H1 (cell line): ENCODE measurements around the gene TBC1D22A. TPM values are rescaled to one million over a fixed set of nuclear protein-coding genes. Genes with fewer than 3 reads are reported as not detected.

Source experiments
- CTCF ChIA-PET: fragments of 300-600 bp; sonication (Branson Sonifier 250); formaldehyde crosslinking; loops from one replicate; lab custom pipeline; 2021; ENCODE audit not compliant: partially characterized antibody; lab: Charles Lee
- POLR2A ChIA-PET: fragments of 300-600 bp; sonication (Branson Sonifier 250); formaldehyde crosslinking; loops from one replicate; lab custom pipeline; 2021; ENCODE audit warnings: inconsistent platforms; ENCODE audit not compliant: partially characterized antibody; lab: Charles Lee
- DNase-seq, 2 experiments: peaks; one replicate each; pipeline versions ENCODE4 v3.0.0 to v3.0.0-alpha.2; 2010 to 2022; ENCODE audit warnings: low spot score in 2 of 2, low read depth in 1 of 2, mixed read lengths in 1 of 2
- FAIRE-seq: peaks from 2 replicates; lab custom pipeline; 2011; peaks lifted over from hg19 to GRCh38; lab: Jason Lieb, UNC
- H2AFZ ChIP-seq: 2 replicates; pipeline ENCODE4 v1.8.1; 2012; ENCODE audit warnings: low read length, inconsistent platforms
- H2AK5ac ChIP-seq: 2 replicates; pipeline ENCODE4 v1.6.1; 2013; ENCODE audit warnings: low read depth, low read length
- H2BK120ac ChIP-seq: replicated peaks from 2 replicates; pipeline ENCODE3; 2013; ENCODE audit warnings: low read depth, low read length, inconsistent platforms
- H2BK12ac ChIP-seq: 2 replicates; pipeline ENCODE4 v1.6.1; 2013; ENCODE audit warnings: low read depth, low read length
- H2BK15ac ChIP-seq: 2 replicates; pipeline ENCODE4 v1.6.1; 2013; ENCODE audit warnings: low read length
- H2BK20ac ChIP-seq: 2 replicates; pipeline ENCODE4 v1.6.1; 2013; ENCODE audit warnings: low read length
- H2BK5ac ChIP-seq: 2 replicates; pipeline ENCODE4 v1.6.1; 2013; ENCODE audit warnings: low read depth, low read length
- H3K14ac ChIP-seq: 2 replicates; pipeline ENCODE4 v1.6.1; 2013; ENCODE audit warnings: inconsistent platforms; ENCODE audit not compliant: insufficient read length
- H3K18ac ChIP-seq: 2 replicates; pipeline ENCODE4 v1.6.1; 2013; ENCODE audit warnings: low read length; ENCODE audit errors: extremely low read depth
- H3K23ac ChIP-seq: 2 replicates; pipeline ENCODE4 v1.6.1; 2013; ENCODE audit warnings: inconsistent platforms; ENCODE audit not compliant: insufficient read length
- H3K23me2 ChIP-seq: 2 replicates; pipeline ENCODE4 v1.6.1; 2013; ENCODE audit warnings: low read depth, low read length
- H3K27ac ChIP-seq: 2 replicates; pipeline ENCODE4 v1.6.1; 2011; ENCODE audit warnings: low read depth, low read length, inconsistent platforms
- H3K27me3 ChIP-seq, 4 experiments: replicated peaks in 1 of 4; 1 replicate in 1 of 4; 2 replicates in 3 of 4; pipeline versions ENCODE4 v1.6.1 to v1.8.1; 2011 to 2013; ENCODE audit warnings: low read length in 3 of 4, mild to moderate bottlenecking in 3 of 4, inconsistent platforms in 2 of 4, mixed read lengths in 2 of 4, moderate library complexity in 1 of 4; ENCODE audit not compliant: control insufficient read depth in 3 of 4, insufficient read depth in 3 of 4; ENCODE audit errors: extremely low read depth in 1 of 4
- H3K36me3 ChIP-seq, 4 experiments: 2 replicates each; pipeline versions ENCODE4 v1.6.1 to v1.8.1; 2011 to 2013; ENCODE audit warnings: mild to moderate bottlenecking in 4 of 4, low read length in 3 of 4, moderate library complexity in 2 of 4, control low read depth in 1 of 4, inconsistent platforms in 1 of 4; ENCODE audit not compliant: insufficient read depth in 4 of 4, control insufficient read depth in 2 of 4
- H3K4ac ChIP-seq: replicated peaks from 2 replicates; pipeline ENCODE3; 2013; ENCODE audit warnings: low read length, low read depth, mixed read lengths, inconsistent platforms; ENCODE audit not compliant: insufficient read length
- H3K4me1 ChIP-seq, 4 experiments: replicated peaks in 1 of 4; 1 replicate in 1 of 4; 2 replicates in 3 of 4; pipeline versions ENCODE4 v1.6.1 to v1.8.1; 2011 to 2013; ENCODE audit warnings: low read length in 3 of 4, inconsistent platforms in 2 of 4, mixed read lengths in 1 of 4; ENCODE audit not compliant: insufficient read depth in 4 of 4, control insufficient read depth in 3 of 4
- H3K4me2 ChIP-seq, 2 experiments: 2 replicates each; pipeline versions ENCODE4 v1.6.1 to v1.8.1; 2011 to 2013; ENCODE audit warnings: low read depth in 2 of 2, low read length in 2 of 2, control low read depth in 1 of 2, inconsistent platforms in 1 of 2, mild to moderate bottlenecking in 1 of 2; ENCODE audit not compliant: insufficient read depth in 1 of 2
- H3K4me3 ChIP-seq, 4 experiments: fragments of 200-600, 300-600 bp in 1 of 4; sonication (generic), shearing (Covaris generic), sonication (Bioruptor Twin) in 1 of 4; 2 replicates each; pipeline versions ENCODE4 v1.5.1 to v1.8.1; 2011 to 2016; ENCODE audit warnings: low read length in 4 of 4, low read depth in 3 of 4, control low read depth in 2 of 4, inconsistent platforms in 2 of 4, mild to moderate bottlenecking in 2 of 4, mixed read lengths in 1 of 4, moderate library complexity in 1 of 4; ENCODE audit not compliant: insufficient read depth in 2 of 4; ENCODE audit errors: extremely low read depth in 1 of 4
- H3K56ac ChIP-seq: replicated peaks from 2 replicates; pipeline ENCODE3; 2013; ENCODE audit warnings: low read depth, mild to moderate bottlenecking, mixed read lengths, low read length, inconsistent platforms; ENCODE audit not compliant: insufficient read length
- H3K79me1 ChIP-seq: 2 replicates; pipeline ENCODE4 v1.6.1; 2013; ENCODE audit warnings: low read depth, low read length, control low read depth
- H3K79me2 ChIP-seq, 2 experiments: 2 replicates each; pipeline versions ENCODE4 v1.6.1 to v1.8.1; 2012 to 2013; ENCODE audit warnings: low read length in 2 of 2, mild to moderate bottlenecking in 2 of 2, inconsistent platforms in 1 of 2; ENCODE audit not compliant: insufficient read depth in 2 of 2, control insufficient read depth in 1 of 2
- H3K9ac ChIP-seq, 4 experiments: replicated peaks in 1 of 4; 1 replicate in 1 of 4; 2 replicates in 3 of 4; pipeline versions ENCODE4 v1.6.1 to v1.8.1; 2011 to 2013; ENCODE audit warnings: low read depth in 3 of 4, low read length in 3 of 4, control low read depth in 2 of 4, mild to moderate bottlenecking in 2 of 4, moderate library complexity in 2 of 4, inconsistent platforms in 1 of 4; ENCODE audit errors: extremely low read depth in 1 of 4
- H3K9me3 ChIP-seq, 2 experiments: 2 replicates each; pipeline versions ENCODE4 v1.6.1 to v1.8.1; 2012 to 2013; ENCODE audit warnings: mild to moderate bottlenecking in 2 of 2, moderate library complexity in 2 of 2, control low read depth in 1 of 2, inconsistent platforms in 1 of 2, low read depth in 1 of 2, low read length in 1 of 2, mixed read lengths in 1 of 2; ENCODE audit not compliant: insufficient read depth in 2 of 2
- H4K20me1 ChIP-seq, 2 experiments: replicated peaks in 1 of 2; 2 replicates each; pipeline versions ENCODE3 to v1.8.1; 2011 to 2013; ENCODE audit warnings: inconsistent platforms in 2 of 2, low read length in 2 of 2, mild to moderate bottlenecking in 1 of 2; ENCODE audit not compliant: insufficient read depth in 2 of 2, control insufficient read depth in 1 of 2
- H4K5ac ChIP-seq: 2 replicates; pipeline ENCODE4 v1.6.1; 2013; ENCODE audit warnings: low read length, low read depth, mixed read lengths, inconsistent platforms; ENCODE audit not compliant: insufficient read length
- H4K8ac ChIP-seq: 2 replicates; pipeline ENCODE4 v1.8.0; 2013; ENCODE audit warnings: mild to moderate bottlenecking, moderate library complexity, low read length, inconsistent platforms; ENCODE audit not compliant: insufficient read depth; ENCODE audit errors: extremely low read depth
- H4K91ac ChIP-seq: replicated peaks from 2 replicates; pipeline ENCODE3; 2013; ENCODE audit warnings: low read length, mixed read lengths, inconsistent platforms; ENCODE audit not compliant: insufficient read length
- BACH1 ChIP-seq: IDR thresholded peaks from 2 replicates; pipeline ENCODE4 v1.6.1; 2012; ENCODE audit warnings: low read length, improper control_type of control experiment
- CTBP2 ChIP-seq: IDR thresholded peaks from 2 replicates; pipeline ENCODE4 v1.7.0; 2011; ENCODE audit warnings: borderline replicate concordance, mild to moderate bottlenecking, moderate library complexity, mixed read lengths, low read length; ENCODE audit not compliant: insufficient read depth, insufficient read length
- EGR1 ChIP-seq: IDR thresholded peaks from 2 replicates; pipeline ENCODE4 v1.6.1; 2011; ENCODE audit warnings: low read depth, low read length, borderline replicate concordance
- FOSL1 ChIP-seq: IDR thresholded peaks from 2 replicates; pipeline ENCODE4 v1.6.1; 2011; ENCODE audit warnings: mild to moderate bottlenecking, low read depth, low read length, moderate library complexity; ENCODE audit not compliant: insufficient read depth
- HDAC6 ChIP-seq: IDR thresholded peaks from one replicate; pipeline ENCODE4 v1.7.1; 2012; ENCODE audit warnings: low read depth, mild to moderate bottlenecking, inconsistent platforms, low read length, moderate library complexity
- KDM5A ChIP-seq: fragments of 200-600 bp; IDR thresholded peaks from 2 replicates; pipeline ENCODE4 v1.7.1; 2012; ENCODE audit warnings: mild to moderate bottlenecking, low read length, inconsistent platforms, mixed read lengths
- POU5F1 ChIP-seq: IDR thresholded peaks from 2 replicates; pipeline ENCODE4 v1.6.1; 2011; ENCODE audit warnings: low read depth, mild to moderate bottlenecking, low read length, moderate library complexity
- RBBP5 ChIP-seq: IDR thresholded peaks from 2 replicates; pipeline ENCODE4 v1.7.1; 2012; ENCODE audit warnings: low read depth, mild to moderate bottlenecking, inconsistent platforms, low read length, moderate library complexity, borderline replicate concordance
- SP1 ChIP-seq: IDR thresholded peaks from 2 replicates; pipeline ENCODE4 v1.6.1; 2011; ENCODE audit warnings: low read depth, low read length
- SUZ12 ChIP-seq: fragments of 200-600 bp; sonication (generic); IDR thresholded peaks from 2 replicates; pipeline ENCODE4 v1.6.1; 2012; ENCODE audit warnings: mild to moderate bottlenecking, inconsistent platforms, low read length, moderate library complexity, mixed read lengths
- TCF12 ChIP-seq: IDR thresholded peaks from 2 replicates; pipeline ENCODE4 v1.6.1; 2011; ENCODE audit warnings: low read depth, mild to moderate bottlenecking, low read length
- YY1 ChIP-seq: IDR thresholded peaks from 2 replicates; pipeline ENCODE4 v1.6.1; 2011; ENCODE audit warnings: low read depth, mild to moderate bottlenecking, low read length
- ZNF274 ChIP-seq: IDR thresholded peaks from 2 replicates; pipeline ENCODE4 v1.7.0; 2012; ENCODE audit warnings: low read length, borderline replicate concordance; ENCODE audit errors: extremely low read depth
- WGBS, 2 experiments: shearing (Covaris generic) in 1 of 2; methylation state at CpG; one replicate each; pipeline versions ENCODE4 v1.1.6 to v1.1.7; 2013 to 2015; ENCODE audit warnings: low lambda C conversion rate in 2 of 2, mixed read lengths in 2 of 2, inconsistent platforms in 1 of 2, low coverage in 1 of 2, missing lambda C conversion rate in 1 of 2; ENCODE audit not compliant: insufficient replicate concordance in 2 of 2, insufficient coverage in 1 of 2, insufficient read length in 1 of 2; ENCODE audit errors: extremely low coverage in 1 of 2, missing lambda C conversion rate in 1 of 2; 5-methylcytosine and 5-hydroxymethylcytosine counted together
- polyA plus RNA-seq, 7 experiments: library from polyadenylated mRNA; depleted of rRNA in 3 of 7; stranded (reverse) in 5 of 7; unstranded in 2 of 7; fragments of >200 nt in 5 of 7; fragments of 200-250 nt in 2 of 7; gene quantifications; 1 replicate in 5 of 7; 2 replicates in 1 of 7; 4 replicates in 1 of 7; pipeline versions ENCODE4 v1.2.1 to v1.2.3, GENCODE V29; 2011 to 2013; ENCODE audit warnings: missing spikeins in 2 of 7, mixed read lengths in 2 of 7
- total RNA-seq: library from RNA; stranded (reverse); fragmentation: NEBNext Ultra II Directional; extraction: Animal tissue kit (Norgen Biotek cat#: 25700); gene quantifications from 2 replicates; pipeline ENCODE4 v1.2.1, GENCODE V29; 2021
- TF ChIP-seq, protein P1 (sequence below): IDR thresholded peaks from 2 replicates; pipeline ENCODE4 v1.6.1; 2011; ENCODE audit warnings: low read length, improper control_type of control experiment

TBC1D22A gene
- total and polyA plus RNA-seq, 2 of the 8 experiments (the other 6 are each of a cell fraction or from before 2014, with no cell fraction given): 11.9 to 18.4 TPM

DNA sequence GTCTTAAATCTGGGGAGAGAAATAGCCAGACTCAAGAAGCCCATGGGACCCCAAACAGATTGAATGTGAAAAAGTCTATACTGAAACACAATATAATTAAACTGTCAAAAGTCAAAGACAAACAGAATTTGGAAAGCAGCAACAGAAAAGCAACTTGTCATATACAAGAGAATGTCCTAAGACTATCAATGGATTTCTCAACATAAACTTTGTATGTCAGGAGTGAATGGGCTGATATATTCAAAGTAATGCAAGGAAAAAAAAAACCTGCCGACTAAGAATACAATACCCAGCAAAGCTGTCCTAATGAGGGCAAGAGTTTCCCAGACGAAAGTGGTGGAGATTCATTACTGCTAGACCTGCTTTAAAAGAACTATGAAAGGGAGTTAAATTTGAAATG is 73.2 kb downstream of the TBC1D22A start:
- Histone ChIP-seq H2AK5ac (no peak overlapping the region), H4K20me1 (no peaks in the 10 kb centered on the region), H4K5ac (no peak overlapping the region), H2BK15ac (no peak overlapping the region), H2BK120ac (no peak overlapping the region), H4K91ac (no peak overlapping the region), H3K4me2 (no peak overlapping the region), H3K18ac (no peak overlapping the region), H2BK5ac (no peak overlapping the region), H3K23me2 (no peaks in the 10 kb centered on the region), H3K9me3 (peaks cover 0 to 15% of the 10 kb centered on the region in 2 experiments; a peak in 3 of 4 replicates), H3K14ac (no peak overlapping the region), H3K23ac (no peak overlapping the region), H3K79me1 (no peaks in the 10 kb centered on the region; the same call in 1 of the 2 replicates), H3K27ac (no peak overlapping the region), H3K4me1 (peaks cover 0 to 3% (median 0%) of the 10 kb centered on the region in 4 experiments; a peak in 1 of 7 replicates), H2AFZ (no peak overlapping the region), H3K4me3 (no peak overlapping the region), H3K9ac (no peak overlapping the region), H3K4ac (no peak overlapping the region), H2BK20ac (no peak overlapping the region), H4K8ac (no peak overlapping the region), H3K27me3 (no peaks in the 10 kb centered on the region), H3K36me3 (peaks cover 0 to 7% (median 0%) of the 10 kb centered on the region in 4 experiments; a peak in 2 of 8 replicates), H2BK12ac (no peak overlapping the region), H3K56ac (no peak overlapping the region), H3K79me2 (no peaks in the 10 kb centered on the region)
- FAIRE-seq (no peak), DNase-seq (no peak)
- CTCF ChIA-PET: interaction anchor here (0.8 to 1.5 kb wide), 3 partner anchors 8 to 11 kb away, joined by 3 to 6 read pairs (median 3); no protein-coding TSS in a partner anchor
- POLR2A ChIA-PET: no interaction called here
- WGBS, 2 experiments: 85% methylated on average over 2 of the region's 2 CpGs; no CpG with 5 or more reads in 1 of the 2 experiments
- TF ChIP-seq KDM5A (no peak), SUZ12 (no peak), SP1 (no peak), TCF12 (no peak), EGR1 (no peak), FOSL1 (no peak), POU5F1 (no peak), YY1 (no peak), HDAC6 (no peak), BACH1 (no peak), CTBP2 (no peak), RBBP5 (no peak), ZNF274 (no peak)
- TF ChIP-seq, protein P1, sequence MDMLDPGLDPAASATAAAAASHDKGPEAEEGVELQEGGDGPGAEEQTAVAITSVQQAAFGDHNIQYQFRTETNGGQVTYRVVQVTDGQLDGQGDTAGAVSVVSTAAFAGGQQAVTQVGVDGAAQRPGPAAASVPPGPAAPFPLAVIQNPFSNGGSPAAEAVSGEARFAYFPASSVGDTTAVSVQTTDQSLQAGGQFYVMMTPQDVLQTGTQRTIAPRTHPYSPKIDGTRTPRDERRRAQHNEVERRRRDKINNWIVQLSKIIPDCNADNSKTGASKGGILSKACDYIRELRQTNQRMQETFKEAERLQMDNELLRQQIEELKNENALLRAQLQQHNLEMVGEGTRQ: no peak
